Vagina (tissue), 2 donors: ENCODE data around the gene TNFSF9. TPM values are rescaled to one million over a fixed set of nuclear protein-coding genes. Genes with fewer than 3 reads are reported as not detected.
A peak's percentile ranks its signal among the peaks of the same experiment; 100 is the strongest.

Source experiments
- DNase-seq, 2 donors: peaks; one replicate each; pipeline ENCODE4 v3.0.0-alpha.2; 2017; ENCODE audit errors: extremely low spot score in 2 of 2
- H3K27ac ChIP-seq: fragments of 200-600 bp; sonication (generic); one replicate; pipeline ENCODE4 v1.5.1; 2019
- H3K27me3 ChIP-seq: fragments of 200-600 bp; sonication (generic); one replicate; pipeline ENCODE4 v1.5.1; 2019
- H3K36me3 ChIP-seq, 2 donors: fragments of 200-600 bp; sonication (generic); one replicate each; pipeline ENCODE4 v1.5.1; 2017 to 2019
- H3K4me1 ChIP-seq: fragments of 200-600 bp; sonication (generic); one replicate; pipeline ENCODE4 v1.5.1; 2019
- H3K4me3 ChIP-seq, 2 donors: fragments of 200-600 bp; sonication (generic); 1 replicate in 1 of 2; 2 replicates in 1 of 2; pipeline ENCODE4 v1.5.1; 2016 to 2019
- H3K9me3 ChIP-seq: fragments of 200-600 bp; sonication (generic); one replicate; pipeline ENCODE4 v1.5.1; 2019
- CTCF ChIP-seq, 3 experiments: fragments of 450-650 bp in 2 of 3; fragments of 200-600 bp in 1 of 3; sonication (generic) in 1 of 3; IDR thresholded peaks; one replicate each; pipeline ENCODE4 v1.5.1; 2017 to 2019; ENCODE audit warnings: antibody characterized with exemption in 3 of 3, mild to moderate bottlenecking in 2 of 3, moderate library complexity in 2 of 3
- POLR2A ChIP-seq, 2 donors: fragments of 450-650 bp; IDR thresholded peaks; one replicate each; pipeline ENCODE4 v1.6.1; 2017; ENCODE audit warnings: antibody characterized with exemption in 2 of 2, mild to moderate bottlenecking in 2 of 2, moderate library complexity in 2 of 2
- POLR2AphosphoS5 ChIP-seq, 2 donors: sonication (generic); formaldehyde crosslinking; IDR thresholded peaks; one replicate each; pipeline ENCODE4 v1.9.0; 2017; ENCODE audit warnings: antibody characterized with exemption in 2 of 2, mild to moderate bottlenecking in 2 of 2, low read depth in 1 of 2; ENCODE audit not compliant: insufficient read depth in 1 of 2
- intact Hi-C: fragments of 100-400 bp; cut with DNase I; formaldehyde crosslinking; loops from one replicate; pipeline ENCODE4 v1.15.1; 2023
- total RNA-seq: library from RNA; depleted of rRNA; stranded (reverse); fragments of >200 nt; gene quantifications from one replicate; pipeline ENCODE4 v1.2.3, GENCODE V29; 2016

The TNFSF9 gene
- total RNA-seq, 1 donor from 2014 or later: 7.9 TPM

GRCh38 chr19:6528544-6529121, 2.2 kb upstream of the TNFSF9 start:
- Histone ChIP-seq H3K9me3 (no peaks in the 10 kb centered on the region), H3K27me3 (no peaks in the 10 kb centered on the region), H3K4me1 (peaks cover 20% of the 10 kb centered on the region), H3K36me3 (no peaks in the 10 kb centered on the region), H3K27ac (no peak overlapping the region), H3K4me3 (no peak overlapping the region)
- intact Hi-C loops: no loop called here
- no peak for DNase-seq
- no peak for TF ChIP-seq POLR2A (IDR thresholded peaks at IDR 0.05)
- no peak for TF ChIP-seq POLR2AphosphoS5 (IDR thresholded peaks at IDR 0.05; ENCODE audit: insufficient read depth in 1 of 2, low read depth in 1 of 2)
- TF ChIP-seq CTCF (IDR thresholded peaks at IDR 0.05): no peak

- TF ChIP-seq POLR2A (IDR thresholded peaks at IDR 0.05) (no peak), POLR2AphosphoS5 (IDR thresholded peaks at IDR 0.05; ENCODE audit: insufficient read depth in 1 of 2, low read depth in 1 of 2) (no peak), CTCF (IDR thresholded peaks at IDR 0.05) (no peak)
Measured at GRCh38 chr19:6529351-6529750, 1.5 kb upstream of the TNFSF9 start.

GRCh38 chr19:6529937-6530385, 865 bp upstream of the TNFSF9 start:
- no peak for DNase-seq
- H3K9me3 ChIP-seq: no peaks in the 10 kb centered on the region
- TF ChIP-seq CTCF (IDR thresholded peaks at IDR 0.05) (no peak), POLR2AphosphoS5 (IDR thresholded peaks at IDR 0.05; ENCODE audit: insufficient read depth in 1 of 2, low read depth in 1 of 2) (no peak), POLR2A (IDR thresholded peaks at IDR 0.05) (no peak)
- peak overlapping the region in 1 of 2 donors; percentile 47 for H3K4me3 ChIP-seq
- H3K4me1 ChIP-seq: peaks cover 20% of the 10 kb centered on the region
- peak overlapping the region; percentile 46 for H3K27ac ChIP-seq
- H3K36me3 ChIP-seq: no peaks in the 10 kb centered on the region
- intact Hi-C loops: no loop called here
- no peaks in the 10 kb centered on the region for H3K27me3 ChIP-seq

More at GRCh38 chr19:6529351-6529750, 1.5 kb upstream of the TNFSF9 start:
- H3K4me3 ChIP-seq: no peak overlapping the region
- no peaks in the 10 kb centered on the region for H3K27me3 ChIP-seq
- H3K4me1 ChIP-seq: peaks cover 20% of the 10 kb centered on the region
- H3K27ac ChIP-seq: no peak overlapping the region
- intact Hi-C loops: no loop called here
- no peak for DNase-seq
- no peaks in the 10 kb centered on the region for H3K36me3 ChIP-seq
- H3K9me3 ChIP-seq: no peaks in the 10 kb centered on the region

- DNase-seq: no peak
- peak overlapping the region; percentile 46 for H3K27ac ChIP-seq
- no peaks in the 10 kb centered on the region for H3K27me3 ChIP-seq
- no peaks in the 10 kb centered on the region for H3K36me3 ChIP-seq
- peaks cover 20% of the 10 kb centered on the region for H3K4me1 ChIP-seq
- H3K9me3 ChIP-seq: no peaks in the 10 kb centered on the region
- intact Hi-C loops: no loop called here
- TF ChIP-seq POLR2AphosphoS5 (IDR thresholded peaks at IDR 0.05; ENCODE audit: insufficient read depth in 1 of 2, low read depth in 1 of 2) (no peak), CTCF (IDR thresholded peaks at IDR 0.05) (no peak), POLR2A (IDR thresholded peaks at IDR 0.05) (no peak)
- H3K4me3 ChIP-seq: peak overlapping the region; percentile 47 to 55
Measured at GRCh38 chr19:6531163-6531955, 533 bp downstream of the TNFSF9 start.

GRCh38 chr19:6531956-6532243, 1.1 kb downstream of the TNFSF9 start:
- TF ChIP-seq POLR2AphosphoS5 (IDR thresholded peaks at IDR 0.05; ENCODE audit: insufficient read depth in 1 of 2, low read depth in 1 of 2) (no peak), CTCF (IDR thresholded peaks at IDR 0.05) (no peak), POLR2A (IDR thresholded peaks at IDR 0.05) (no peak)
- Histone ChIP-seq H3K36me3 (no peaks in the 10 kb centered on the region), H3K4me3 (peak overlapping the region in 1 of 2 donors; percentile 47), H3K9me3 (no peaks in the 10 kb centered on the region), H3K27ac (no peak overlapping the region), H3K4me1 (peaks cover 20% of the 10 kb centered on the region), H3K27me3 (no peaks in the 10 kb centered on the region)
- intact Hi-C loops: no loop called here
- DNase-seq: no peak
